Erythroblast (primary cell): Measurements from ENCODE around the gene FSIP1.

Source experiments
- GATA1 ChIP-seq: IDR thresholded peaks from 2 replicates; pipeline ENCODE4 v1.6.1; 2011; ENCODE audit warnings: low read depth, mild to moderate bottlenecking, control low read depth, low read length, moderate library complexity
- POLR2A ChIP-seq: IDR thresholded peaks from 2 replicates; pipeline ENCODE4 v1.6.1; 2011; ENCODE audit warnings: mild to moderate bottlenecking, low read length

DNA sequence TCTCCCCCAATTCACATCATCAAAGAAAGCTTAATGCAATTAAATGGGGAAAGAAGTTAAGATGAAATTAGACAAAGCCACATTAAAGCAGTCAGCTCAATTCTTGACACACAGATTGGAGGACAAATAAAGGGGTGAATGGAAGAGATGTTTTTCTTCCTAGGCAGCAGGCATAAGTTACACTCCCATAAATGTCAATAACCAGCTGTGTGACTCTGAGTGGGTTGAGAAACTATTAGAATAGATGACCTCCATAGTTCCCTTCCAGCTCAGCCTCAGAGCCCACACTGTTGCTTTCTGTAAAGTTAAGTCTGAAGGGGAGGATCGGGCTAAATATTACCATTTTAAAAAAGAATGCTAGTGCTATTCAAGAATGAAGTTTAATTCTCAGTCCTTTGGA lies 130.8 kb downstream of the FSIP1 start:
- TF ChIP-seq POLR2A = no peak
- no peak for TF ChIP-seq GATA1
